HG03064 (cell line): ENCODE data around the gene DSG4.
"Not testable (repeated sequence)": the region's sequence is repeated elsewhere in the genome, so short reads cannot be mapped to it uniquely, and the experiment has no call there.

ENCODE experiments used
- ATAC-seq: cut with Tn5 transposase; IDR thresholded peaks from one replicate; pipeline ENCODE4 v1.9.1; 2021; ENCODE audit warnings: low read depth; ENCODE audit not compliant: unreplicated experiment

Gene DSG4

GRCh38 chr18:31376477-31376876 lies at the start of gene DSG4:
DSG4 (plus strand) TSS chr18:31376777; CDS start chr18:31376912, 135 bp downstream.
- ATAC-seq, result no peak

GRCh38 chr18:31329787-31330438 lies 46.7 kb upstream of the DSG4 start:
- ATAC-seq, result no peak

GRCh38 chr18:31343454-31343853 lies 33.1 kb upstream of the DSG4 start:
- ATAC-seq, result no peak

GRCh38 chr18:31353336-31353735 lies 23.2 kb upstream of the DSG4 start:
- not testable (repeated sequence) for ATAC-seq

GRCh38 chr18:31354990-31355389 lies 21.6 kb upstream of the DSG4 start:
- ATAC-seq, result no peak

- ATAC-seq, result no peak
Observed at GRCh38 chr18:31356025-31356424, 20.6 kb upstream of the DSG4 start.

- ATAC-seq, result no peak
Observed at GRCh38 chr18:31364190-31364589, 12.4 kb upstream of the DSG4 start.

GRCh38 chr18:31369478-31369877 lies 7.1 kb upstream of the DSG4 start:
- no peak for ATAC-seq

GRCh38 chr18:31371989-31372388 lies 4.6 kb upstream of the DSG4 start:
- ATAC-seq, result no peak

- ATAC-seq, result no peak
Observed at GRCh38 chr18:31373641-31374040, 2.9 kb upstream of the DSG4 start.

- no peak for ATAC-seq
Observed at GRCh38 chr18:31380912-31381311, 4.3 kb downstream of the DSG4 start.

- no peak for ATAC-seq
Observed at GRCh38 chr18:31382107-31382506, 5.5 kb downstream of the DSG4 start.

- no peak for ATAC-seq
Observed at GRCh38 chr18:31386741-31387140, 10.2 kb downstream of the DSG4 start.

GRCh38 chr18:31393286-31393685 lies 16.7 kb downstream of the DSG4 start:
- ATAC-seq, result no peak

- ATAC-seq, result no peak
Observed at GRCh38 chr18:31396796-31397612, 20.4 kb downstream of the DSG4 start.

GRCh38 chr18:31398191-31398590 lies 21.6 kb downstream of the DSG4 start:
- no peak for ATAC-seq

GRCh38 chr18:31399306-31400032 lies 22.9 kb downstream of the DSG4 start:
- ATAC-seq, result no peak

- ATAC-seq, result no peak
Observed at GRCh38 chr18:31401156-31402025, 24.8 kb downstream of the DSG4 start.

GRCh38 chr18:31402026-31402373 lies 25.4 kb downstream of the DSG4 start:
- no peak for ATAC-seq

- no peak for ATAC-seq
Observed at GRCh38 chr18:31403409-31403808, 26.8 kb downstream of the DSG4 start.

- no peak for ATAC-seq
Observed at GRCh38 chr18:31407649-31408048, 31.1 kb downstream of the DSG4 start.
